SK-MEL-5 (cell line): Measurements from ENCODE around the gene STMND1. TPM values are rescaled to one million over a fixed set of nuclear protein-coding genes. Genes with fewer than 3 reads are reported as not detected.

Source experiments
- total RNA-seq: library from RNA; depleted of rRNA; stranded (reverse); fragments of >200 nt; shearing (Covaris generic); gene quantifications from 2 replicates; pipeline ENCODE4 v1.2.3, GENCODE V29; 2014; rRNA removed

Gene STMND1
- total RNA-seq, 1 experiment from 2014 or later: not detected

Other genes starting within 250 kb of the STMND1 start
- gene RBM24, start 179.3 kb downstream of the STMND1 start, total RNA-seq: 7.9 and 8.5 TPM in 2 replicates